HEK293 (cell line): ENCODE results near the gene MRPS24.

ENCODE experiments used
- CTCF ChIA-PET: fragments of 350-600 bp; formaldehyde crosslinking; extraction: SDS; loops from one replicate; lab custom pipeline; 2021; ENCODE audit warnings: antibody characterized with exemption; lab: Yijun Ruan, JAX
- POLR2A ChIA-PET: fragments of 300-600 bp; formaldehyde crosslinking; extraction: SDS; loops from one replicate; lab custom pipeline; 2020; ENCODE audit warnings: antibody characterized with exemption, inconsistent platforms; lab: Yijun Ruan, JAX
- H3K27ac ChIP-seq: fragments of 200-500 bp; sonication (Bioruptor generic); 2 replicates; pipeline ENCODE4 v1.5.1; 2014; ENCODE audit warnings: low read depth, low read length, control low read depth, inconsistent platforms; ENCODE audit errors: extremely low read depth
- H3K36me3 ChIP-seq, 2 experiments: fragments of 200-500 bp in 1 of 2; sonication (Bioruptor generic) in 1 of 2; 1 replicate in 1 of 2; 2 replicates in 1 of 2; pipeline ENCODE4 v1.5.1; 2014 to 2017; ENCODE audit warnings: inconsistent platforms in 2 of 2, low read length in 2 of 2; ENCODE audit not compliant: control insufficient read depth in 2 of 2, insufficient read depth in 1 of 2
- H3K4me1 ChIP-seq: fragments of 200-500 bp; sonication (Bioruptor generic); 2 replicates; pipeline ENCODE4 v1.5.1; 2014; ENCODE audit warnings: mild to moderate bottlenecking, low read length, inconsistent platforms; ENCODE audit not compliant: control insufficient read depth, insufficient read depth
- H3K4me3 ChIP-seq: 2 replicates; pipeline ENCODE4 v1.5.1; 2011; ENCODE audit warnings: low read depth, mild to moderate bottlenecking, control low read depth, low read length, moderate library complexity
- H3K9me3 ChIP-seq: fragments of 200-500 bp; sonication (Bioruptor generic); 2 replicates; pipeline ENCODE4 v1.5.1; 2014; ENCODE audit warnings: low read depth, low read length, inconsistent platforms; ENCODE audit not compliant: control insufficient read depth, insufficient read depth
- HOXC10 ChIP-seq: sonication (generic); formaldehyde crosslinking; IDR thresholded peaks from 2 replicates; pipeline ENCODE4 v1.8.1; 2023; ENCODE audit warnings: mild to moderate bottlenecking, missing genetic modification reagents
- MYNN ChIP-seq: fragments of 450-650 bp; formaldehyde crosslinking; IDR thresholded peaks from 2 replicates; pipeline ENCODE4 v1.5.1; 2016; ENCODE audit warnings: missing biosample characterization, missing genetic modification characterization, borderline replicate concordance
- MZF1 ChIP-seq: fragments of 450-650 bp; formaldehyde crosslinking; IDR thresholded peaks from 2 replicates; pipeline ENCODE4 v1.5.1; 2017; ENCODE audit warnings: missing biosample characterization, missing genetic modification characterization, borderline replicate concordance
- PRDM1 ChIP-seq: fragments of 450-650 bp; formaldehyde crosslinking; IDR thresholded peaks from 2 replicates; pipeline ENCODE4; 2016; ENCODE audit warnings: missing biosample characterization, missing genetic modification characterization
- SETDB1 ChIP-seq: IDR thresholded peaks from one replicate; pipeline ENCODE4 v1.6.1; 2017; ENCODE audit warnings: mild to moderate bottlenecking, low read length, moderate library complexity, mixed read lengths; ENCODE audit not compliant: insufficient read length
- SP2 ChIP-seq: fragments of 450-650 bp; formaldehyde crosslinking; IDR thresholded peaks from 2 replicates; pipeline ENCODE4 v1.5.1; 2016; ENCODE audit warnings: missing biosample characterization, missing genetic modification characterization
- TRIM28 ChIP-seq: IDR thresholded peaks from 2 replicates; pipeline ENCODE4 v1.6.1; 2011; ENCODE audit warnings: low read length, control low read depth, borderline replicate concordance
- ZBTB48 ChIP-seq: fragments of 450-650 bp; formaldehyde crosslinking; IDR thresholded peaks from 2 replicates; pipeline ENCODE4 v1.5.1; 2016; ENCODE audit warnings: missing biosample characterization, missing genetic modification characterization
- ZNF146 ChIP-seq: fragments of 450-650 bp; formaldehyde crosslinking; IDR thresholded peaks from 2 replicates; pipeline ENCODE4 v1.5.1; 2016; ENCODE audit warnings: missing biosample characterization, missing genetic modification characterization
- ZNF19 ChIP-seq: fragments of 450-650 bp; formaldehyde crosslinking; IDR thresholded peaks from 2 replicates; pipeline ENCODE4; 2016; ENCODE audit warnings: missing biosample characterization, missing genetic modification characterization, low read depth
- ZNF280D ChIP-seq: fragments of 450-650 bp; formaldehyde crosslinking; IDR thresholded peaks from 2 replicates; pipeline ENCODE4 v1.5.1; 2016; ENCODE audit warnings: missing biosample characterization, missing genetic modification characterization
- ZNF404 ChIP-seq: fragments of 450-650 bp; formaldehyde crosslinking; IDR thresholded peaks from 2 replicates; pipeline ENCODE4 v1.5.1; 2017; ENCODE audit warnings: missing biosample characterization, missing genetic modification characterization
- ZNF549 ChIP-seq: fragments of 450-650 bp; IDR thresholded peaks from 2 replicates; pipeline ENCODE4 v1.5.1; 2018; ENCODE audit warnings: missing biosample characterization, missing genetic modification characterization, mild to moderate bottlenecking, inconsistent platforms, moderate library complexity
- ZNF560 ChIP-seq: fragments of 450-650 bp; formaldehyde crosslinking; IDR thresholded peaks from 2 replicates; pipeline ENCODE4 v1.5.1; 2017; ENCODE audit warnings: missing biosample characterization, missing genetic modification characterization, borderline replicate concordance
- ZNF777 ChIP-seq: fragments of 450-650 bp; formaldehyde crosslinking; IDR thresholded peaks from 2 replicates; pipeline ENCODE4 v1.5.1; 2017; ENCODE audit warnings: missing biosample characterization, missing genetic modification characterization, borderline replicate concordance
- TF ChIP-seq, protein P1 (sequence below): fragments of 450-650 bp; formaldehyde crosslinking; IDR thresholded peaks from 2 replicates; pipeline ENCODE4 v1.5.1; 2016; ENCODE audit warnings: missing biosample characterization, missing genetic modification characterization
- TF ChIP-seq, protein P2 (sequence below): fragments of 450-650 bp; formaldehyde crosslinking; IDR thresholded peaks from 2 replicates; pipeline ENCODE4 v1.5.1; 2016; ENCODE audit warnings: missing biosample characterization, missing genetic modification characterization, borderline replicate concordance

MRPS24 gene

GRCh38 chr7:43843296-43843695 lies 26.0 kb downstream of the MRPS24 start:
- TF ChIP-seq ZNF280D (no peak), ZNF777 (tag by site-specific recombination) (no peak), MYNN (tag by site-specific recombination) (no peak), TRIM28 (no peak), ZNF549 (no peak), HOXC10 (no peak)
- TF ChIP-seq, protein P1, sequence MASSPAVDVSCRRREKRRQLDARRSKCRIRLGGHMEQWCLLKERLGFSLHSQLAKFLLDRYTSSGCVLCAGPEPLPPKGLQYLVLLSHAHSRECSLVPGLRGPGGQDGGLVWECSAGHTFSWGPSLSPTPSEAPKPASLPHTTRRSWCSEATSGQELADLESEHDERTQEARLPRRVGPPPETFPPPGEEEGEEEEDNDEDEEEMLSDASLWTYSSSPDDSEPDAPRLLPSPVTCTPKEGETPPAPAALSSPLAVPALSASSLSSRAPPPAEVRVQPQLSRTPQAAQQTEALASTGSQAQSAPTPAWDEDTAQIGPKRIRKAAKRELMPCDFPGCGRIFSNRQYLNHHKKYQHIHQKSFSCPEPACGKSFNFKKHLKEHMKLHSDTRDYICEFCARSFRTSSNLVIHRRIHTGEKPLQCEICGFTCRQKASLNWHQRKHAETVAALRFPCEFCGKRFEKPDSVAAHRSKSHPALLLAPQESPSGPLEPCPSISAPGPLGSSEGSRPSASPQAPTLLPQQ (tag by site-specific recombination), result no peak
- TF ChIP-seq, all 188 proteins: peak for 0
- no peak overlapping the region for H3K27ac ChIP-seq
- H3K4me3 ChIP-seq, result no peak overlapping the region
- ChIA-PET POLR2A (no interaction called here), CTCF (interaction anchor here (1.0 to 1.9 kb wide), 2 partner anchors 261 to 902 kb away, joined by 3 to 10 read pairs; partner anchors contain the start of gene STK17A)
- no peaks in the 10 kb centered on the region for H3K9me3 ChIP-seq
- no peaks in the 10 kb centered on the region; the same call in 1 of the 2 replicates for H3K4me1 ChIP-seq
- no peaks in the 10 kb centered on the region for H3K36me3 ChIP-seq

DNA sequence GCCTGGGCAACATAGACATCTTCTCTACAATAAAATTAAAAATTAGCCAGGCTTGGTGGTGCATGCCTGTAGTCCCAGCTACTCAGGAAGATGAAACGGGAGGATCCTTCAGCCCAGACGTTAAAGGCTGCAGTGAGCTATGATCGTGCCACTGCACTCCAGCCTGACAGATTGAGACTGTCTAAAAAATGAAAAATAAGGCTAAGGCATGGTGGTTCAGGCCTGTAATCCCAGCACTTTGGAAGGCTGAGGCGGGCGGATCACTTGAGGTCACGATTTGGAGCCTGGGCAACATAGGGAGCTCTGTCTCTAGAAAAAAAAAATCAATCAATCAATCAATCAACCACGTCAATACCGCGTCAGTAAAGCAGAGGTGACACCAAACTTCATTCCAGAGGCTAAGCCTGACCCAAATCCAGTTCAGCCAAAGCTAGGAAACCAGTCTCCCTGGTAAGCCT lies 31.1 kb downstream of the MRPS24 start:
- Histone ChIP-seq H3K27ac (no peak overlapping the region), H3K4me3 (no peak overlapping the region), H3K36me3 (no peaks in the 10 kb centered on the region), H3K4me1 (no peaks in the 10 kb centered on the region; the same call in 1 of the 2 replicates), H3K9me3 (no peaks in the 10 kb centered on the region)
- TF ChIP-seq, protein P2, sequence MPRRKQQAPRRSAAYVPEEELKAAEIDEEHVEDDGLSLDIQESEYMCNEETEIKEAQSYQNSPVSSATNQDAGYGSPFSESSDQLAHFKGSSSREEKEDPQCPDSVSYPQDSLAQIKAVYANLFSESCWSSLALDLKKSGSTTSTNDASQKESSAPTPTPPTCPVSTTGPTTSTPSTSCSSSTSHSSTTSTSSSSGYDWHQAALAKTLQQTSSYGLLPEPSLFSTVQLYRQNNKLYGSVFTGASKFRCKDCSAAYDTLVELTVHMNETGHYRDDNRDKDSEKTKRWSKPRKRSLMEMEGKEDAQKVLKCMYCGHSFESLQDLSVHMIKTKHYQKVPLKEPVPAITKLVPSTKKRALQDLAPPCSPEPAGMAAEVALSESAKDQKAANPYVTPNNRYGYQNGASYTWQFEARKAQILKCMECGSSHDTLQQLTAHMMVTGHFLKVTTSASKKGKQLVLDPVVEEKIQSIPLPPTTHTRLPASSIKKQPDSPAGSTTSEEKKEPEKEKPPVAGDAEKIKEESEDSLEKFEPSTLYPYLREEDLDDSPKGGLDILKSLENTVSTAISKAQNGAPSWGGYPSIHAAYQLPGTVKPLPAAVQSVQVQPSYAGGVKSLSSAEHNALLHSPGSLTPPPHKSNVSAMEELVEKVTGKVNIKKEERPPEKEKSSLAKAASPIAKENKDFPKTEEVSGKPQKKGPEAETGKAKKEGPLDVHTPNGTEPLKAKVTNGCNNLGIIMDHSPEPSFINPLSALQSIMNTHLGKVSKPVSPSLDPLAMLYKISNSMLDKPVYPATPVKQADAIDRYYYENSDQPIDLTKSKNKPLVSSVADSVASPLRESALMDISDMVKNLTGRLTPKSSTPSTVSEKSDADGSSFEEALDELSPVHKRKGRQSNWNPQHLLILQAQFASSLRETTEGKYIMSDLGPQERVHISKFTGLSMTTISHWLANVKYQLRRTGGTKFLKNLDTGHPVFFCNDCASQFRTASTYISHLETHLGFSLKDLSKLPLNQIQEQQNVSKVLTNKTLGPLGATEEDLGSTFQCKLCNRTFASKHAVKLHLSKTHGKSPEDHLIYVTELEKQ (tag by site-specific recombination), result peak; percentile 78; the same call in 1 of the 2 replicates
- no peak for TF ChIP-seq ZNF404 (tag by site-specific recombination)
- POLR2A ChIA-PET, result interaction anchor here (1.5 to 2.3 kb wide), 2 partner anchors 109 to 256 kb away, joined by 3 to 12 read pairs; partner anchors contain the start of genes COA1 and STK17A
- CTCF ChIA-PET, result interaction anchor here (0.6 to 5.1 kb wide), 43 partner anchors 9 to 1897 kb away, joined by 3 to 42 read pairs (median 4); partner anchors contain the start of genes COA1, MRPL32, PSMA2 and STK17A

DNA sequence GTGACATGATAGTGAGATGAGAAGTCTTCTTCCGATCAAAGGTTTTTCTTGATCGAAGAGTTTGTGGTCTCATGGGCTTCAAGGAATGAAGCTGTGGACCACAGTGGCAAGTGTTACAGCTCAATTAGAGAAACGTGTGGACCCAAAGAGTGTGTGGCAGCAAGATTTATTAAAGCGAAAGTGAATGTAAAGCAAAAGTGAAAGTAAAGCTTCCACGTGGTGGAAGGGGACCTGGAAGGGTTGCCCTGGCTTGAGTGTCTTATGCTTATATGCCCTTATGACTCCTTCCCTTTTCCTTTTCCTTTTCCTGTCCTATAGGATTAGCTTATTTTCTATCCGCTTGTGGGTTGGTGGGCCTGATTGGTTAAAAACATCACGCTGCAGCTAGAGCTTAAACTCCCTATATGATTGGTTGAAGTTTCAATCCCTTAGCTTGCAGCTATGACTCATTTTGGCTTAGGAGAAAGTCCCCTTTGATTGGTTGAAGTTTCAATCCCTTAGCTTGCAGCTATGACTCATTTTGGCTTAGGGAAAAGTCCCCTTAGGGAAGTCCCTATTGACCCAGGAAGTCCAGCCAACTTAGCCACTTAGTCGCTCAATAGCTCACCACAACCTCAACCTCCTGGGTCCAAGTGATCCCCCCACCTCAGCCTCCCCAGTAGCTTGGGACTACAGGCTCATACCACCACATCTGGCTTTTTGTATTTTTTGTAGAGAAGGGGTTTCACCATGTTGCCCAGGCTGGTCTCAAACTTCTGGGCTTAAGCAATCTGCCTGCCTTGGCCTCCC lies 34.7 kb downstream of the MRPS24 start:
- Histone ChIP-seq H3K36me3 (no peaks in the 10 kb centered on the region), H3K4me1 (no peaks in the 10 kb centered on the region; the same call in 1 of the 2 replicates), H3K4me3 (no peak overlapping the region), H3K9me3 (no peaks in the 10 kb centered on the region), H3K27ac (no peak overlapping the region)
- TF ChIP-seq MZF1 (tag by site-specific recombination) (peak; percentile 62; the same call in 1 of the 2 replicates), ZBTB48 (tag by site-specific recombination) (peak; percentile 35; the same call in 1 of the 2 replicates), PRDM1 (tag by site-specific recombination) (0 out of 2 replicates have a peak, but pooled peaks have one; percentile 52), ZNF19 (tag by site-specific recombination) (no peak), SP2 (tag by site-specific recombination) (peak; percentile 55), SETDB1 (peak; percentile 44), ZNF560 (no peak), ZNF146 (tag by site-specific recombination) (no peak)
- POLR2A ChIA-PET, result interaction anchor here (2.0 kb wide), 1 partner anchor 252 kb away, joined by 6 read pairs; the partner anchor contains the start of gene STK17A
- CTCF ChIA-PET, result interaction anchor here (2.6 kb wide), 1 partner anchor 252 kb away, joined by 19 read pairs; the partner anchor contains the start of gene STK17A
